Raji (cell line): ENCODE measurements around the gene FGGY.

Experiments
- POLR2A ChIP-seq: IDR thresholded peaks from 2 replicates; pipeline ENCODE4 v1.6.1; 2011; ENCODE audit warnings: low read depth, low read length, control low read depth; ENCODE audit not compliant: insufficient read depth

FGGY gene

DNA sequence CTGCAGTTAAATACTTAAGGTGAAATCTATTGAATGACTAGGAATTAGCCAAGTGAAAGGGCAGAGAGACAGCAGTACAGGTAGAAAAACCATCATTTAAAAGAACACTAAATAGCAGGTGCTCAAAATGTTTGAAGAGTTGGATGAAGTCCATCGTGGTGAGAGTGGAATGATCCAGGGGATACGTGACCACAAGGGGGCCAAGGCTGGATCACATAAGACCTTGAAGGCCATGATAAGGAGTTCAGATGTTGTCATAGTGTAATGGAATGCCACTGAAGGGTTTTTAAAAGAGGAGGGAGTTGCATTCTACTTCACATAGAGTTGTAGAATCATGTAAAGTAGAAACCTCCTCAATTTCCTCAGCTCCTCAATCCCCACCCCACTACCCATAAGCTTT is 483.1 kb downstream of the FGGY start:
- TF ChIP-seq POLR2A, result no peak

DNA sequence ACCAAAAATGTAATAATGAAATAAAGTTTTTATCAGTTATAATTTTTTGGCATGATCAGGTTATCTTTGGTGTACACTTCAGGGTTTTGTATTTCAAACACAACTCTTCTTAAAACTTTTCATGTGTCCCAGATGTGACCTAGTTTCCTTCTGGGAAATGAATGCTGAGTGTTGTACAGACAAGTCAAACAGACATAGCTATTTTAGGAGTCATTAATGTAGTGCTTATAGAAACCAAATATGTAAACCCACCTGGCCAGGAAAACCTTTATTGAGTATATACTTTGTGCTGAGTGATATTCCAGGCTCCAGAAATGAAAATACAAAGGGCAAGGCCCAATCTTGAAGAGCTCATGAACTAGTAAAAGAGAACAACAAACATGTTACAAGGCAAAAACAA is 491.9 kb downstream of the FGGY start:
- TF ChIP-seq POLR2A, result no peak

DNA sequence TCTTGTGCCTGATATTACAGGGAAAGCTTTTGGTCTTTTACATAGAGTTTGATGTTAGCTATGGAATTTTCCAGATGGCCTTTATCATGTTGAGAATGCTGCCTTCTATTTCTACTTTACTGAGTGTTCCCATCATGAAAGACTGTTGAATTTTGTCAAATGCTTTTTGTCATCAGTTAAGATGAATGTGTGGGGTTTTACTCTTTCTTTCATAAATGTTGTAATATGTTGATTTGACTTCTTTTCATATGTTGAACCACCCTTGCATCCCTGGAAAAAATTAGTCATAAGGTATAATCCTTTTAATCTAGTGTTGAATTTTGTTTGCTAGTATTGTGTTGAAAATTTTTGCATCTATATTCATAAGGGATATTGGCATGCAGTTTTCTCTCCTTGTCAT is 501.7 kb downstream of the FGGY start:
- no peak for TF ChIP-seq POLR2A

DNA sequence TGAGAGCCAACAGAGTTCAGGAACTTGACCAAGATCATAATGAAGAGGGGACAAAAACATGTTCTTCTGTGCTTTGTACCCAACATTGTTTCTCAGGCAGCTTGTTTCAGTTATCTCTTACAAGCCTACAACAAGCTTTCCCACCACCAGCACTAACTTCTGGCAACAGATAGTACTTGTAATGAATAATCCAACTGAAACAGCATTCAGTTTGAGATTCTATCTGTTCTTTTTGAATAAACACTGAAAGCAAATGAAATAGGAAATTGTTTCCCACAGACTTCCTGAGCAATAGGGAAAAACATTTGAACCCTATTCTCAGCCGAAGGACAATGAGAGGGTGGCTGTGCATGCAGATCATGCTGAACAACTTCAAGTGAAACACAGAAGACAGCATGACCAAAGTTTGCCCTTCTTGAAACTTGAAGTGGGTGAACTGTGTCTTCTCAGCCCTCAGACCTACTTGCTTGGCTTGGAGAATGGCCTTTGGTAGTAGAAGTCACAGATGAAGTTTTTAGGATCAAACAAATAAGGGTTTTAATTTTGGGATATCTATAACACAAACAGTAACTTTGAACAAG is 506.7 kb downstream of the FGGY start:
- TF ChIP-seq POLR2A, result no peak

DNA sequence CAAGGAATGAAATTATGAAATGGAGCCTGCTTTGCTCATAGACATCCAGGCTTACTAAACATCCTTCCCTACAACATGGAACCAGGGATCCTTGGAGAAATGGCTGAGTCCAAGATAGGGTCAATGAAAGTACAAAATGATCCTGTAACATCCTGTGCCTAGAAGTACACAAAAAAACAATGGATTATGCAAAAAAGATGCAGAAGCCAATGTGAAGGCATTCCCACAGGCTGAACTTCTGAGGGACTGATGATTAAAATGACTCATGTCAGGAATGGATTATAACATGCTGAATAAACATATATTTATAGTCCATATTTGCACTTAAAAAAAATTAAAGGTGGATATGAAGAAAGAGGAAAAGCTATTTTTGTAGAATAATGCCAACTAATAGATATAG is 507.4 kb downstream of the FGGY start:
- TF ChIP-seq POLR2A, result no peak

DNA sequence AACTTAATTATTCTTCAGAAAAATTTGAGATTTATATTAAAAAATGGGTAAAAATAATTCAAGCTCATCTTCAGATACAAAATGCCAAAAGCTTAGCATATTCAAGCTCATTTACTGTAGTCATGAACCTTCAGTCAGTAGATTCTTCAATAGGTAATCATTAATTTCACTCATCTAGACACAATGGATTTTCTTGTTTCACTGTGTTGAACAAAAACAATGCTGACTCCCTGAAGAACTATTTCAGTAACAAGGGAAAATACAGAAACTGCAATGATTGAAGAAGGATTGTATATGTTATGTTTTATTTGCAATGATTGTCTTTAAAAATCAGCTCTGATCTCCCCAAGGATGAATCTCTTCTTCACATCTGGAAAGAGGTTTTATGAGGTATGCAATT is 508.7 kb downstream of the FGGY start:
- no peak for TF ChIP-seq POLR2A
